ENCODE data around the gene C9orf152.

DNA sequence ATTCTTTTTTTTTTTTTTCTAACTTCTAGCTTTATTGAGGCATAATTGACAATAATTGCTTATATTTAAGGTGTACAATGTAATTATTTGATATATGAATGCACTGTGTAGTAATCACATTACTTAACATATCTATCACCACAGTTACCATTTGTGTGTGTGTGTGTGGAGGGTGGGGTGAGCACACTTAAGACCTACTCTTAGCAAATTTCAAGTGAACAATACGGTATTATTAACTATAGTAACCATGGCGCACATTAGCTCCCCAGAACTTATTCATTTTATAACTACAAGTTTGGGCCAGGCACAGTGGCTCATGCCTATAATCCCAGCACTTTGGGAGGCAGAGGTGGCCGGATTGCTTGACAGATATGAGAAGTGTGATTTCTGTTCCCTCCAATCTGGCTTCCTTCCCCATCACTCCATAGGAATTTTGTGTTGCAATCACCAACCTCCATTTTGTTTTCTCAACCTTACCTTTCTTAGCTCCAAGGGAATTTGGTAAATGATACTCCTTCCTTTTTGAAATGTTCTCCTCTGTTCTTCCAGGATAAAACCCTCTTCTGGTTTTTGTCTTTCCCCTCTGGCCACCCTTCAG, 33.4 kb upstream of the C9orf152 start:
- TF ChIP-seq CTCF (IDR thresholded peaks at IDR 0.05 in 8 of 11, conservative IDR thresholded peaks at IDR 0.05 in 3 of 11), result no peak
- no peak for TF ChIP-seq POLR2A (IDR thresholded peaks at IDR 0.05)

Measured in spleen (tissue), 7 donors.